Stimulated activated CD4-positive, alpha-beta T cell treated with anti-CD3 and anti-CD28 coated beads, TNF-alpha, amount 100 ng/mL, for 4 hours (primary cell): Measurements from ENCODE around the gene GTF3C2.
A peak's percentile ranks its signal among the peaks of the same experiment; 100 is the strongest.
"Not testable (repeated sequence)": the region's sequence is repeated elsewhere in the genome, so short reads cannot be mapped to it uniquely, and the experiment has no call there.

ENCODE experiments used
- DNase-seq, 3 experiments: peaks; one replicate each; pipeline ENCODE4 v3.0.0-alpha.2; 2020; ENCODE audit warnings: low read depth in 3 of 3

The GTF3C2 gene

DNA sequence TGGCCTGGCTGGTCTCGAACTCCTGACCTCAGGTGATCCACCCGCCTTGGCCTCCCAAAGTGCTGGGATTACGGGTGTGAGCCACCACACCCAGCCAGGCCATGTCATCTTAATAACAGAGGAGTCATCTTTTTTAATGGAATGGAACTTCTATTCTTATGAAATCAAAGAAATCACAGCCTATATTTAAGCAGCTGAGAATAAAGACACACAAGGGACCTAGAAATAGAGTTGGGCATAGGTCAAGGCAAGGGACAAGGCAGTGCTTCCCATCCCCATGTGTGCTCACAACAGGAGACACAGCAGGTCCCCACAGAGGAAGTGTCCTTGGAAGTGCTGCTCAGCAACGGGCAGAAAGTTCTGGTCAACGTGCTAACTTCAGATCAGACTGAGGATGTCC, 17.0 kb upstream of the GTF3C2 start:
- DNase-seq = no peak

DNA sequence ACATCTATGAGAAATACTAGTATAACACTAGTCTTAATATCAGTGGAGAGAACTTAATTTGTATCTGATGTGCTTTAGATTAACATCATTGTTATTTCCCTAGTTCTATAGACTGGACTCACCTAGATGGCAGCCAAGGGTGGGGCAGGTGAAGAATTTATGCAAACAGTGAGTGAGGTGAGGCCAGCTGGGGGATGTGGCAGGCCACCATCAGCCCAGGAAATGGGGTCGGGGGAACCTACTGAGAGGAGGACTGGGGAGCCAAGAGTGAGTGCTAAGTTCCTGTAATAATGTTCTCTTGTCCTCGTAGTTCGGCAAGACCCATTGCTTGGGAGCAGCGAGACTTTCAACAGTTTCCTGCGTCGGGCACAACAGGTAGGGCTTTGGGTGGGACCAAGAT, 16.4 kb upstream of the GTF3C2 start:
- no peak for DNase-seq

DNA sequence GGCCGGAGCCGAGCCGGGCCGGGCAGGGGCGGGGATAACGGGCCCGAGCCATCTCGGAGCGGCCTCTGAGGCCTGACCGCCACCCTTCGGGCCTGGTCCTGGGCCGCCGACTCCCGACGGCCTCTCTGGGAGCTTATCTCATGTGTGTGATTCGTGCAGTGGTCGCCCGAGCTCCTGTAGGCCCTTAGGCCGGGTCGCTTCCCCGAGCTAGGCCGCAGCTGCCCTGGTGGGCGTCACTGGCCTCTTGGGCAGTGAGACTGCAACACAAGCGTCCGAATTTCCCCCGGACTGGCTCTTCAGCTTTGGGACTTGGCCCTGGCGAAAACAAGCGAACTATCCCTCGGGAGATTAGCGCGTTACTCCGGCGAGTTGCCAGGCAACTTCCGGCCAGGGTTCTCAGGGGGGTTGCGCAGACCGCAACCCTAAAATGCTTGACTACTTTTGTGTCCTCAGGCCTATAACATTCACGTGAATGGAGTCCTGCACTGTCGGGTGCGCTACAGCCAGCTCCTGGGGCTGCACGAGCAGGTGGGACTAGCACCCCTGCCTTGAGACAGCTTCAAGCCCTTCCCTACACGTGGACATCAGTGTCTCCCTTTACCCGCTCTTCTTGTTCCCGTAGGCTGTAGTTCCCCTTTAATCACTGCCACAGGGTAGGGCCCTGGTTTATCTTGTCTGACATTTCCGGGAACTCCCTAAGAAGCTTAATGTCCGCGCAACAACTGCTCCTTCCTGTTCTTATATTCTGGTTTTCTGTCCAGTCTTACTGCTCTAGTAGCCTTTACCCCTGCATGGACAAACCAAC, 14.5 kb upstream of the GTF3C2 start:
- no peak for DNase-seq

DNA sequence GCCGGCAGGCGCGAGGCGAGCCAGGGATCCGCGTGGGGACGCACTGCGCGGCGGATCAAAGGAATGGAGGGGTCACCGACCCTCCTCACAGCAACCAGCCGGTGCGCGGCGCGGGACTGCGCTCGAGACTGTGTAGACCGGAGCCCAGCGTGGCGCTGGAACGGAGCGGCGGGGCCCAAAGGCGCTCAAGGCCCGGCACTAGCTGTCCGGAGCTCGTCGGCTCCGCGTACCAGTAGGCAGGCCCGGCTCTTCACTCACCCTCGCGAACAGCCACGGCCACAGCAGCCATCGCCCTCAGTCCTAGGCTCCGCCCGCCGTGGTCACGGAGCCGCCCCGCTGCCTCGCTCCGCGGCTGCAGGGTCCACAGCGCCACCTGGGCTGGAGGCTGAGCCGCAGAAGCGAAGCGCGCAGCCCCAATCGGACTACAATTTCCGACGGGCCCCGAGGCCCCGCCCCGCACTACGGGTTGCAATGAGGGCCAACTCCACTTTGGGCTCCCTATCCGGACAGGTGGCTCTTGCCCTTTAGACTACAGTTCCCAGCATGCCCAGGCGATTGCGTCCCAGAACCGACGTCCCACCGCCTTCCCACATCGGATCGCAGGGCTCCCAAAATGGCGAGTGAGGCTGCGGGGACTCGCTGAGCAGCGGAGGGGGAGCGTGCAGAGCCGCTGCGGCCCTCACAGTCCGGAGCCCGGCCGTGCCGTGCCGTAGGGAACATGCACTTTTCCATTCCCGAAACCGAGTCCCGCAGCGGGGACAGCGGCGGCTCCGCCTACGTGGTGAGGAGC, 13.7 kb upstream of the GTF3C2 start, which contains the start of the genes EIF2B4 and SNX17:
Gene EIF2B4 (minus strand): TSS at position 313 of the 790 bp plus-strand sequence. CDS start 24 bp downstream, at position 289.
Gene SNX17 (plus strand): TSS at position 591 of the 790 bp plus-strand sequence. CDS start 128 bp downstream, at position 719.
- DNase-seq = peak; percentile 97 to 99 (median 98)

DNA sequence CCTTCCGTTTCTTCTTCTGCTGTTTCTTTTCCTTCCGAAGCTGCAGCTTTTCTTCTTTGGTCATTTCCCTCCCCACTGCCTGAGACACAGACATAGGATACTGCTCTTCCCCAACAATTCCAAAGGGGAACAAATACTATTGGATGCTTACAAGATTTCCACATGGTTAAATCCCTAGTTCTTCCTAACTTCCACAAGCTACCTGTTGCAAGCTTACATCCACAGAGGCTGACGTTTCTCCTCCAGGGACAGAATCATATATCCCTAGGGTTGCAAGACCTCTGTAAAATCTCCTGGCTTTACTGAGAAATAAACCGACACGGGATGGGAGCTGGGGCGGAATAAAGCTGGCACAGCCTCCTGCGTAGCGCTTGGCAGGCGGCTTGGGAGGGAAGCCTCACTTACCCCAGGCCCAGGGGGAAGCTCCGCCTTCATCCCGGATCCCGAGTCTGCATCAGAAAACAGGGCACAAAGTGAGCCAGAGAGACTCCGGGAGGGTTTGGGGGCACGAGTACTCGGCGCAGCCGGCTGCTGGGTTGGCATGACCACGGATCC, 13.0 kb upstream of the GTF3C2 start:
- no peak for DNase-seq

DNA sequence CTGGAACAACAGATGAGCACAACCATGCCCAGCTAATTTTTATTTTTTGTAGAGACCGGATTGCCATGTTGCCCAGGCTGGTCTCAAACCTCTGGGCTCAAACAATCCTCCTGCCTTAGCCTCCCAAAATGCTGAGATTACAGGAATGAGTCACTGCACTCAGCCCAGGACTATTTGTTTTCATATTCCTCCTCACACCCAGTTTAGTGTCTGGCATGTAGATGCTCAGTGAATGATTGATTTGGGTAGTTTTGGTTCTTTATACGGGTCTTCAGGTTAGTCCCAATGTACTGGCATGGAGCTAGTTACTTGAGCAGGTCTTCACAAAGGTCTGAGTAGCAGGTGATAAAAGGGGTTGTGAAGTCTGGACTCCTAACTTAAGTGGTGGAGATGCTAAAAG, 7.4 kb upstream of the GTF3C2 start:
- no peak for DNase-seq

DNA sequence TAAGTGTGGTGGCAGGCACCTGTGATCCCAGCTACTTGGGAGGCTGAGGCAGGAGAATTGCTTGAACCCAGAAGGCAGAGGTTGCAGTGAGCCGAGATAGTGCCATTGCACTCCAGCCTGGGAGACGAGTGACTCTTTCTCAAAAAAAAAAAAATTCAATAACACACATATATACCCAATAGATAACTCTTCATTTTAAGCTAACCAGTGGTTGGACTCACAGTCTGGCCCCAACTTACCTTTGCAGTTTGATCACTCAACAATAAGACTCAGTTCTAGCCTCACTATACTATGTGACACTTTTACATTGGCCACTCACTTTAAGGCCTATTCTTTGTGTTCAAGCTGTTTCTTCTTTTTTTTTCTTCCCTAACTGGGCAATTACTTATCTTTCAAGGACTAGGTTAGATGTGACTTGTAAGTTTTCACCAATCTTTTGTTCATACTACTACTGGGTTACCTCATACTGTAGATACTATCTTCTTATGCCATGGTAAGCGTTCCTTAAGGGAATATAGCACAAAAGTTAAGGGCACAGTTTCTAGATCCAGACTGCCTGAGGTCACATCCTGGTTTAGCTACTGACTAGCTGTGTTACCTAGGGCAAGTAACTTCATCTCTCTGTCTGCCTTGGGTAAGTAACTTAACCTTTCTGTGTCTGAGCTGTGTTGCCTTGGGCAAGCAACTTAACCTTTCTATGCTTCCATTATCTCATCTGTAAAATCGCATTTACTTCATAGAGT, 6.3 kb upstream of the GTF3C2 start:
- no peak for DNase-seq

DNA sequence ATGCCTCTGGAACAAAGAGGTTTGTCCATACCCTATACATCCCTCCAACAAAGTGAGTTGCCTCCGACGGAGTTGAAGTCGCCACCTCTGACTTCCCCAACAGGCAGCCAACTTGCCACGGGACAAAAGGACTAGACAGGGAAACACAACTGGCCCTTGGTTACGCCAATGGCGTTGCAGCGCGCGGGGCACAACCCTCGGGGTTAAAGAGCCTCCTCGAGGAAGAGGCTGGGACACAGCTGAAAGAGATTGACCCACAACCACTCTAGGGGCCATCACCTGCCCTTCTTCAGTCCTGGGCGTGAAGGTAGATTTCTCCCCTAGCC, 545 bp downstream of the GTF3C2 start:
- DNase-seq = no peak

DNA sequence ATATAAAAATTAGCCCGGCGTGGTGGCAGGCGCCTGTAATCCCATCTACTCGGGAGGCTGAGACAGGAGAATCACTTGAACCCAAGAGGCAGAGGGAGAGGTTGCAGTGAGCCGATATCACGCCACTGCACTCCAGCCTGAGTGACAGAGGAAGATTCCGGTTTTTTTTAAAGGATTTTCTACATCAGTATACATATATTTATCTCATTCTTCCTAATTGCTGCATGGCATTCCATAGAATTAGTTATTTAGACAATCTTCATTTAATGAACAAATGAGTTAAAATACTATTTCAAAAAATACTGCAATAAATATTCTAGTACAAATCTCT, 2.0 kb downstream of the GTF3C2 start:
- no peak for DNase-seq

DNA sequence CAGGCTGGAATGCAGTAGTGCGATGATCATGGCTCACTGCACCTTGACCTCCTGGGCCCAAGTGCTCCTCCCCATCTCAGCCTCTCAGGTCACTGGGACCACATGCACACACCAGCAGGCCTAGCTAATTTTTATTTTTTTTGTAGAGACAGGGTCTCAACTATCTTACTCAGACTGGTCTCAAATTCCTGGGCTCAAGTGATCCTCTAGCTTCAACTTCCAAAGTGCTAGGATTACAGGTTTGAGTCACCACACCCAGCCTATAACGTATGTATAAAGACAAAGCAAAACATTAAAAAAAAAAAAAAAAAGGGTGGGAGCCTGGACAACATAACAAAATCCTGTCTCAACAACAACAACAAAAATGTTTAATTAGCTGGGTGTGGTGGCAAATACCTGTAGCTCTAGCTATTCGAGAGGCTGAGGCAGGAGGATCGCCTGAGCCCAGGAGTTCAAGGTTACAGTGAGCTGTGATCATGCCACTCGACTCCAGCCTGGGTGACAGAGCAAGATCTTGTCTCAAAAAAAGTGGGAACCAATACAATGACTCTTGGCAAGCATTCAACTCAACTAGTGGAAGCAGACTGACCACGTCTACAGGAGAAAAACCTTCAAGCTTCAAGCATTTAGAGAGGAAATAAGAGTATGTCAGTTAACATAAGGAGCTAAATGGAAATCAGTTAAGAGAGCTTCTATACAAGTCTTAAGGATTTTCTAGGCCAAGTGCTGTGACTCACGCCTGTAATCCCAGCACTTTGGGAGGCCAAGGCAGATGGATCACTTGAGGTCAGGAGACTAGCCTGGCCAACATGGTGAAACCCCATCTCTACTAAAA, 2.6 kb downstream of the GTF3C2 start:
- no peak for DNase-seq

DNA sequence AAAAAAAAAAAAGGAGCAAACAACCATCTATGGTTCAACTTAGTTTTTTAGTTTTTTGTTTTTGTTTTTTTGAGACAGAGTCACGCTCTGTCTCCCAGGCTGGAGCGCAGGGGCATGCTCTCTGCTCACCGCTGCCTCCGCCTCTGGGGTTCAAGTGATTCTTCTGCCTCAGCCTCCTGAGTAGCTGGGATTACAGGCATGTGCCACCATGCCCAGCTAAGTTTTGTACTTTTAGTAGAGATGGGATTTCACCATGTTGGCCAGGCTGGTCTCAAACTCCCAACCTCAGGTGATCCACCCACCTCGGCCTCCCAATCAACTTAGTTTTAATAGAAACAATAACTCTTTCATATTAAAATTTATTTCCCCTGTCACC, 3.2 kb downstream of the GTF3C2 start:
- DNase-seq = not testable (repeated sequence)

DNA sequence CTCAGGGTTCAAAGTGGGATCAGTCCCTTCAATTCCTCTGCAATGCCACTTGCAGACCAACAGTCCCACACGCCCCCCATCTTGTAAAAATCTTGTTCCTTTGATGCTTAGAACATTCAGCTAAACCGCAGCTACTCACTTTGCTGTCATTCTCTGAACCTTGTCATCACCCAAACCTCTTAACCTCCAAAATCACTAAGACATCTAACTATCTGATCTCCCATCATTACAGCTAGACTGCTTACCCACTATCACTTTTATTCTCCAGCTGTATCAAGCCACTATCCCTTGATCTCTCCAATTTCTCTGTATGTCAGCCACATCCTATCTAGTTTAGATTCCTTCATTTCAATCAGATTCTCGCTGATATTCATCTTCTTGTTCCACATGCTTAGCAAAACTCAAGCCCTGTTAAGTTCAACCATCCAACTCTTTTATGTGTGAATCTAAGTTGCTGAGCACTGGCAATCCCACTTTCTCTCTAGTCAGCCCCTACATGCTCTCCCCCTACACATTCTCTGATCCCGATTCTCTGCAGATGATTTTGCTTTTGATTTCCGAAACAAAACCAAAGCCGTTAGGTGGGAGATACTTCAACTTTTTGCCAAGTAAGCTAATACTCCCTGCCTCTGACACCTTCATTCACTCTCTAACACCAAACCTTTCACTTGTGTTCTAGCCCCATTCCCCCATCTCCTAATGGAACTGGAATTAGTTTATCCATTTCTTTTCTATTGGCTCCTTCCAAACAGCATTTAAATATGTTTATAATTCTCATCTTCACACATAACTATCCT, 4.6 kb downstream of the GTF3C2 start:
- DNase-seq = no peak

DNA sequence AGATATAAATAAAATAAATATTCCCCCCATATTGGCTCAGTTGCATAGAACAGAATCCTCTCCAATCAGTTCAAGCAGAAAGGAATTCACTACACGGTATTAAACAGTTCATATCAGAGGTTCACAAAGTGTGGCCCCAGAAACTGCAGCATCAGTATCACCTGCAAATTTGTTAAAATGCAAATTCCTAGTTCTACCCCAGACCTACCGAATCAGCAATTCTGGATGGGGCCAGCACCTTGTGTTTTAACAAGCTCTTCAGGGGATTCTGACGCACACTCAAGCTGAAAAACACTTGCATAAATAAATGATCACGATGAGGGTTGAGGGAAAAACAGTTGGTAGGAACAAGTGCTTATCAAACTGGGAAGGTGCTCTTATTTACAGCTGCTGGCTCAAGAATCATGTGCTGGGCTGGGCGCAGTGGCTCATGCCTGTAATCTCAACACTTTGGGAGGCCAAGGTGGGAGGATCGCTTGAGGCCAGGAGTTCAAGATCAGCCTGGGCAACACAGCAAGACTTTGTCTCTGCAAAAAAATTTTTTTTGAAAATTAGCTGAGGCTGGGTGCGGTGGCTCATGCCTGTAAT, 6.4 kb downstream of the GTF3C2 start:
- DNase-seq = no peak

DNA sequence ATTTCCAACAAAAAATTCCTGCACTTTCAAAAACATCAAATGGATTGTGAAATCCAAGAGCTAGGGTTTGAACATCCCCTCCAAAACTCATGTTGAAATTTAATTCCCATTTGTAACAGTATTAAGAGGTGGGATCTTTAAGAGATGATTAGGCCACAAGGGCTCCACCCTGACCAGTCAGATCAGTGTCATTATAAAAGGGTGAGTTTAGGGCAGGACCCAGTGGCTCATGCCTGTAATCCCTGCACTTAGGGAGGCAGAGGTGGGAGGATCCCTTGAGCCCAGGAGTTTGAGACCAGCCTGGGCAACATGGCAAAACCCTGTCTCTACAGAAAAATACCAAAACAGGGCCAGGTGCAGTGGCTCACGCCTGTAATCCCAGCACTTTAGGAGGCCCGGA, 8.9 kb downstream of the GTF3C2 start:
- no peak for DNase-seq

DNA sequence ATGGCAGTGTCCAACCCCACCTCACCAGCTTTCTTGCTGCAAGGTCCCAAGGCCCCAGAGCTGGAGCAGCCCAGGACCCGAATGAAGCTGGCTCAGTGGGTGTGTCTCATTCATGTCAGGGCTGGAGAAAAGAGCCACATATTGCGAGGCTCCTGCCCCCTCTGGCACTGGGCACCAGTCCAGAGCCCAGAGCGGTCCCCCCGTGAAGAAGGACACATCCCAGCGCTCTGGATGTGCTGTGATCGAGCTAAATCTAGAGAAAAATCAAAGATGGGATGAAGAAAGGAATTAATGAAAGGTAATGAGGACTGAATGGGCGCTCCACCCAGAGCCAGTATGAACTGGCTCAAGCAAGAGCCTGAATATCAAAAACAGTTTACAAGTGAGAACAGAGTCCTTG, 20.4 kb downstream of the GTF3C2 start:
- DNase-seq = no peak

DNA sequence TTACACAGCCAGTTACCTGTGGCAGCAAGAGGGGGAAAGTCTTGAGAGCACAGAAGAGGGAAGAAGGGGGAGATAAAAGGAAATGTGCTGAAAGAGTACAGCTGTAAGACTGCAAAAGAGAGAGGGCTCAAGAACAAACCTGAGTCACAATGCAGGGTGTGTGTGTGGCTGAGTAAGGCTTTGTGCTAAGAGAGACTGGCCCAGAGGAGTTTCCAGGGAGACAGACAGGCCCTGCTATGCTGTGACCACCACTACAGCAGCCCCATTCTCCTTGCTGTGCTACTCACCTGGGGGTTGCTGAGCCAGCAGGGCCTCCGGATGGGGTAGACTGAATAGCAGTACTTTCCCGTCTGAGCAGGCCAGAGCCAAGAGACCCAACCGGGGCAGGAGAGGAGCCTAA, 21.3 kb downstream of the GTF3C2 start:
- no peak for DNase-seq

DNA sequence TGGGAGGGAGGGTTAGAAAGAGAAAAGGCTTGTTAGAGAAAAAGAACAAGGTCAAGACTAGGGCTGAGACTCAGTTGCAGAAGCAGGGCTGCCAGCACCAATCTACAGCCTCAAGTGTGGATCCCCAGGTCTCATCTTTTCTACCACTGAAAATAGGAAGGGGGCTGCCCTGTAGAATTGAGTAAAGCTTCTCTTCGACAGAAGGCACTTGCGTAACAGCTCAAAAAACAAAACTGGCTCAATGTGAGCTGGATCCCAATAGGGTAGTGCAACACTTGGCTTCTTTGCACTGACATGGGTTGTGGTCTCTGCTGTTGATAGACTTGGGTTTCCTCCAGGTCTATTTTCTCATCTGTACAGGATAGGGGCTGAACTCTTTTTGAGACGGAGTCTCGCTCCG, 31.8 kb downstream of the GTF3C2 start:
- no peak for DNase-seq

DNA sequence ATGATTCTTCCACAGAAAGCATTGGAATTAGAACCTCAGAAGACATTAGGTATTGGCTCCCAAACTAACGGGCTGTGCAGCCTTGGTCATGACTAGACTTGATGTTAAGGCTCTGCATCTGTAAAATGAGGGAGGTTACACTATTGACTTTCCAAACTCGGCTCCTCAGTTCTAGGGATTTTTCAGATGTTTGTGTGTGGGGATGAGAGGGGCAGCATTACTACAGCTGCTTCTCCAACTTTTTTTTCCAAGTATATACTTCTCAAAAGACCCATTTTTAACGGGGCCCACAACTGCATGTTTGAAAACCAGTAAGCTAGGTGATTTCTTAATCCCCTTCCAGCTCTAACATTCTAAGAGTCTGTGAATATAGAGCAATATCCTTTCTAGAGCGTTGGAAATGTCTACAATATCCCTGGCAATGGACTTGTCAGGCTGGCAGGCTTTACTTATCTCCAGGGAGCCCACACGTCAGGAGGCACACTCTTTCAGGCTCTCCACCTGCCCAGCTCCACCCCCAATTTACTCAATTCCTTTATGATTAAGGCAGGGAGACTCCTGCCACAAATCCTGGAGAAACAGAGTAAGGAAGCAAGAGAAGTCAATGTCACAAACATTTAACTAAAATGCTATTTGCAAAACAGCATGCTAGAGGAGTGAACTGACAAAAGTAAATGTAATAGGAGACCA, 32.8 kb downstream of the GTF3C2 start:
- DNase-seq = no peak

DNA sequence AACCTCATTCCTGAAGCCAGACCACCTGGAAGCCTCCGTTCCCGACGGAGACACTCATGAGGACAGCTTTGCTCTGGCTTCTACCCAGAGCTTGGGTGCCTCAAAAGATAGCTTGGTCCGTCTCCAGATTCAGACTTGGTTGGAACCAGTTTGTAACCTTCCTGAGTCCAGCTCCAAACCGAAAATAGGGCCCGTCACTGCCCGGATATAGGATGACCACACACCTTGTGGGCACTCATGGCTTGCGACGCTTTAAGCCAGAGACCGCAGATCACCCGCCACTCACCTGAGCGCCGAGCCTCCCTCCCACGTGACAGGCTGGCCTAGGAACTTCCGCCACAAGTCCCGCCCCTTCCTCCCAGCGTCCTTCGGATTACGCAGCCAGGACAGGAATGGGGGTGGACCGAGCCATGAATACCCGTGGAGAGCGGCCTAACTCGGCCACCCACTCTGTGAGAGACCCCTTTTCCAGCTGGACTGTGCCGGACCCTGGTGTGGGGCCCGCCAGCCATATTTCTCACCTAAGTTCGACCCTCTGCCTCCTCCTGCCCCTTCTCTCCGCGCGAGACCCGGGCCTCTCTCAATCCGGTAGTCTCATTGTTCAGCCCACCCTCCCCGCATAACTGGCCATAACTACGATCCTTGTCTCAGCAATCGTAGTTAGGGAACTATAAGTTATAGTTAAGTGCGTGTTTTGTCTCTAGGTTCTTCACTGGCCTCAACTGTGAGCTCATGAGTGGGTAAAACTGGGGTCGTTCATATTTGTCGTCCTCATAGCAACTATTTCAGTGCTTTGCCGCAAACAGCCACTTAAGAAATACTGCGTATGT, 33.6 kb downstream of the GTF3C2 start, which contains the start of gene MPV17:
Gene MPV17 (minus strand): TSS at position 332 of the 830 bp plus-strand sequence. CDS start 580 bp downstream, outside the sequence.
- DNase-seq = peak; percentile 72 to 79 (median 75)
